NB4 (cell line): Measurements from ENCODE around the gene GMDS.

ENCODE experiments used
- CTCF ChIP-seq: IDR thresholded peaks from one replicate; pipeline ENCODE4 v1.5.1; 2012; ENCODE audit warnings: low read depth, low read length
- MYC ChIP-seq: IDR thresholded peaks from 2 replicates; pipeline ENCODE4 v1.6.1; 2011; ENCODE audit warnings: low read depth, low read length
- POLR2A ChIP-seq: IDR thresholded peaks from 2 replicates; pipeline ENCODE4 v1.6.1; 2011; ENCODE audit warnings: mild to moderate bottlenecking; ENCODE audit not compliant: insufficient read length; ENCODE audit errors: extremely low read depth

DNA sequence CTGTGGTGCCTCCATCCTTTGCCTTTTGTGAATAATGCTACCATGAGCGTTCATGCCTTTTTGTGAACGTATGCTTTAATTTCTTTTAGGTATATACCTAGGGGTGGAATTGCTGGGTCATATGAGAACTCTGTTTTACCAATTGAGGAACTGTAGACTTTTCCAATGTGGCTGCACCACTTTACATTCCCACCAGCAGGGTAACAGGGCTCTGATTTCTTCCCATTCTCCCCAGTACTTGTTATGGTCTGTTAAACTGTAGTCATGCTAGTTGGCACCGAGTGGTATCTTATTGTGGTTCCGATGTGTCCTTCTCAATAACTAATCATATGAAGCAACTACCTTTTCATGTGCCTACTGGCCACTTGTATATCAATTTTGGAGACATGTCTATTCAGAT is 312.1 kb downstream of the GMDS start:
- no peak for TF ChIP-seq CTCF
- TF ChIP-seq MYC: no peak
- no peak for TF ChIP-seq POLR2A
